H9 (cell line): ENCODE measurements around the gene KCNIP3. TPM values are rescaled to one million over a fixed set of nuclear protein-coding genes. Genes with fewer than 3 reads are reported as not detected.
"Not testable (repeated sequence)": the region's sequence is repeated elsewhere in the genome, so short reads cannot be mapped to it uniquely, and the experiment has no call there.

ENCODE experiments used
- DNase-seq: peaks from one replicate; pipeline ENCODE4 v3.0.0-alpha.2; 2017
- H2AFZ ChIP-seq: one replicate; pipeline ENCODE4 v1.6.1; 2013; ENCODE audit warnings: mild to moderate bottlenecking, low read length, control low read depth, moderate library complexity
- H2AK5ac ChIP-seq: 2 replicates; pipeline ENCODE4 v1.6.1; 2013; ENCODE audit warnings: low read length, control low read depth, mixed read lengths; ENCODE audit not compliant: insufficient read length
- H2BK120ac ChIP-seq: one replicate; pipeline ENCODE4 v1.6.1; 2013; ENCODE audit warnings: low read depth, mild to moderate bottlenecking, low read length, control low read depth, inconsistent platforms; ENCODE audit not compliant: poor library complexity, severe bottlenecking
- H2BK12ac ChIP-seq: 2 replicates; pipeline ENCODE4 v1.6.1; 2013; ENCODE audit warnings: low read length, control low read depth, mixed read lengths, low read depth; ENCODE audit not compliant: insufficient read length
- H2BK15ac ChIP-seq: 2 replicates; pipeline ENCODE4 v1.6.1; 2013; ENCODE audit warnings: low read depth, low read length, control low read depth
- H2BK20ac ChIP-seq: one replicate; pipeline ENCODE4 v1.6.1; 2013; ENCODE audit warnings: low read depth, mild to moderate bottlenecking, low read length, control low read depth, inconsistent platforms; ENCODE audit not compliant: poor library complexity, severe bottlenecking
- H2BK5ac ChIP-seq: 2 replicates; pipeline ENCODE4 v1.6.1; 2013; ENCODE audit warnings: low read length, control low read depth, mixed read lengths; ENCODE audit not compliant: insufficient read length
- H3K14ac ChIP-seq: 2 replicates; pipeline ENCODE4 v1.6.1; 2013; ENCODE audit warnings: low read length, control low read depth; ENCODE audit not compliant: insufficient read depth
- H3K18ac ChIP-seq: 2 replicates; pipeline ENCODE4 v1.6.1; 2013; ENCODE audit warnings: low read depth, mild to moderate bottlenecking, mixed read lengths, low read length, control low read depth; ENCODE audit not compliant: insufficient read length
- H3K23ac ChIP-seq: 2 replicates; pipeline ENCODE4 v1.6.1; 2013; ENCODE audit warnings: low read length, control low read depth, mixed read lengths, low read depth; ENCODE audit not compliant: insufficient read length
- H3K23me2 ChIP-seq: 2 replicates; pipeline ENCODE4 v1.6.1; 2013; ENCODE audit warnings: low read depth, mild to moderate bottlenecking, mixed read lengths, low read length, control low read depth; ENCODE audit not compliant: insufficient read length, poor library complexity, severe bottlenecking
- H3K27ac ChIP-seq: 2 replicates; pipeline ENCODE4 v1.5.1; 2013; ENCODE audit warnings: low read length, control low read depth, mixed read lengths, low read depth; ENCODE audit not compliant: insufficient read length
- H3K27me3 ChIP-seq: 2 replicates; pipeline ENCODE4 v1.6.1; 2013; ENCODE audit warnings: low read length, control low read depth, inconsistent platforms; ENCODE audit not compliant: insufficient read depth
- H3K4ac ChIP-seq: 2 replicates; pipeline ENCODE4 v1.6.1; 2013; ENCODE audit warnings: low read depth, mild to moderate bottlenecking, control low read depth, inconsistent platforms, low read length, moderate library complexity
- H3K4me1 ChIP-seq: 2 replicates; pipeline ENCODE4 v1.6.1; 2013; ENCODE audit warnings: low read length, control low read depth, inconsistent platforms; ENCODE audit not compliant: insufficient read depth
- H3K4me2 ChIP-seq: 2 replicates; pipeline ENCODE4 v1.6.1; 2013; ENCODE audit warnings: low read length, control low read depth, mixed read lengths; ENCODE audit not compliant: insufficient read length, insufficient read depth
- H3K56ac ChIP-seq: 2 replicates; pipeline ENCODE4 v1.6.1; 2013; ENCODE audit warnings: low read depth, mild to moderate bottlenecking, mixed read lengths, low read length, control low read depth; ENCODE audit not compliant: insufficient read length
- H3K79me1 ChIP-seq: 2 replicates; pipeline ENCODE4 v1.6.1; 2013; ENCODE audit warnings: low read depth, mild to moderate bottlenecking, moderate library complexity, low read length, control low read depth, inconsistent platforms; ENCODE audit not compliant: insufficient read depth, poor library complexity, severe bottlenecking
- H3K79me2 ChIP-seq: 2 replicates; pipeline ENCODE4 v1.6.1; 2013; ENCODE audit warnings: low read length, control low read depth, inconsistent platforms; ENCODE audit not compliant: insufficient read depth
- H3K9ac ChIP-seq: 2 replicates; pipeline ENCODE4 v1.6.1; 2013; ENCODE audit warnings: low read length, control low read depth, mixed read lengths; ENCODE audit not compliant: insufficient read length; ENCODE audit errors: extremely low read depth
- H3K9me3 ChIP-seq: one replicate; pipeline ENCODE4 v1.6.1; 2013; ENCODE audit warnings: low read depth, low read length, inconsistent platforms; ENCODE audit not compliant: control insufficient read depth
- H3T11ph ChIP-seq: one replicate; pipeline ENCODE4 v1.6.1; 2013; ENCODE audit warnings: mild to moderate bottlenecking, low read length, control low read depth, inconsistent platforms
- H4K20me1 ChIP-seq: one replicate; pipeline ENCODE4 v1.6.1; 2013; ENCODE audit not compliant: control insufficient read depth, insufficient read length, insufficient read depth
- H4K5ac ChIP-seq: 2 replicates; pipeline ENCODE4 v1.6.1; 2013; ENCODE audit warnings: low read depth, mild to moderate bottlenecking, mixed read lengths, low read length, control low read depth; ENCODE audit not compliant: insufficient read length
- H4K8ac ChIP-seq: replicated peaks from 2 replicates; pipeline ENCODE4 v1.6.1; 2013; ENCODE audit warnings: low read length, control low read depth, mixed read lengths, low read depth; ENCODE audit not compliant: insufficient read length
- H4K91ac ChIP-seq: 2 replicates; pipeline ENCODE4 v1.6.1; 2013; ENCODE audit warnings: low read depth, mild to moderate bottlenecking, moderate library complexity, mixed read lengths, low read length, control low read depth; ENCODE audit not compliant: insufficient read length
- H3K27ac Mint-ChIP-seq, 3 experiments: 2 replicates in 2 of 3; 3 replicates in 1 of 3; pipeline ENCODE4 v1.8.0; 2020 to 2021; ENCODE audit warnings: mixed read lengths in 3 of 3, mild to moderate bottlenecking in 1 of 3, moderate library complexity in 1 of 3
- H3K27me3 Mint-ChIP-seq: 2 replicates; pipeline ENCODE4 v1.8.0; 2021; ENCODE audit warnings: low read depth, mild to moderate bottlenecking, moderate library complexity, mixed read lengths
- H3K36me3 Mint-ChIP-seq, 3 experiments: 2 replicates in 2 of 3; 3 replicates in 1 of 3; pipeline ENCODE4 v1.8.0; 2020 to 2021; ENCODE audit warnings: low read depth in 3 of 3, mixed read lengths in 3 of 3; ENCODE audit not compliant: insufficient read depth in 1 of 3
- H3K4me1 Mint-ChIP-seq, 2 experiments: 2 replicates each; pipeline ENCODE4 v1.8.0; 2020; ENCODE audit warnings: mixed read lengths in 2 of 2
- H3K4me3 Mint-ChIP-seq, 2 experiments: 2 replicates in 1 of 2; 3 replicates in 1 of 2; pipeline ENCODE4 v1.8.0; 2020 to 2021; ENCODE audit warnings: mild to moderate bottlenecking in 2 of 2, mixed read lengths in 2 of 2, moderate library complexity in 1 of 2
- H3K9me3 Mint-ChIP-seq, 2 experiments: 2 replicates in 1 of 2; 3 replicates in 1 of 2; pipeline ENCODE4 v1.8.0; 2020; ENCODE audit warnings: mild to moderate bottlenecking in 2 of 2, mixed read lengths in 2 of 2, moderate library complexity in 1 of 2
- WGBS: extraction: QIAGEN DNeasy Blood & Tissue Kit; methylation state at CpG from one replicate; pipeline ENCODE4 v1.1.7; 2013; ENCODE audit warnings: missing lambda C conversion rate, low lambda C conversion rate, mixed read lengths; ENCODE audit not compliant: insufficient read length; ENCODE audit errors: extremely low coverage; 5-methylcytosine and 5-hydroxymethylcytosine counted together
- total RNA-seq: library from RNA; stranded (reverse); gene quantifications from 2 replicates; pipeline ENCODE4 v1.2.1, GENCODE V29; 2021
- TF ChIP-seq, protein P1 (sequence below): fragments of 200-600 bp; sonication (generic); conservative IDR thresholded peaks from 3 replicates; pipeline ENCODE4 v1.8.0; 2021; ENCODE audit warnings: antibody characterized with exemption, mild to moderate bottlenecking

KCNIP3 gene
- total RNA-seq, 1 experiment from 2014 or later: 1.5 TPM

DNA sequence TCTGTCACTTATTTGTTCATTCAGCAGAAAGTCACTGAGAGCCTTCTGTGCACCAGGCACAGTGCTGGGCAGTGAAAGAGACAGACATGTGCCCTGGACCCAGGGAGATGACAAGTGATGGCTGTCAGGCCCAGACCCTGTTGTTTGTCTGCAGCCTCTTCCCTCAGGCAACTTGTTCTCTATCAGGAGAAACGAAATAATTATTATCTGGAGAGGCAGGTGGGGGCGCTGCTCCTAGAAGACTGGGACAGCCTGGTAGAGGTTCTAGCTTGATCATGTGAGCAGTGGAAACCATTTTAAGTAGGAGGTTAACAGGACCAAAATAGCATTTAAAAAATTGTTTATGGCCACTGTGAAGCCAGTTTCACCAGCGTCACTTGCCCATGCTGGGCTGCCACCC, 107.5 kb downstream of the KCNIP3 start:
- H2BK15ac ChIP-seq, H3K56ac ChIP-seq, H3K4ac ChIP-seq, H2BK120ac ChIP-seq, H4K8ac ChIP-seq, H3K4me2 ChIP-seq, DNase-seq, H4K20me1 ChIP-seq, H3K9me3 ChIP-seq, H3K18ac ChIP-seq, H3K79me2 ChIP-seq, H3K23ac ChIP-seq, H3K14ac ChIP-seq, H3K9me3 Mint-ChIP-seq, H2BK5ac ChIP-seq, H3K9ac ChIP-seq, H3K27ac ChIP-seq, H3K23me2 ChIP-seq, H4K91ac ChIP-seq, H2AK5ac ChIP-seq, H2BK12ac ChIP-seq, H3K27me3 ChIP-seq, H3K27ac Mint-ChIP-seq, H2BK20ac ChIP-seq, H2AFZ ChIP-seq, H3K4me1 ChIP-seq, H3T11ph ChIP-seq, H4K5ac ChIP-seq, H3K79me1 ChIP-seq: not testable (repeated sequence)
- Mint-ChIP-seq H3K36me3 (peaks cover 8 to 11% (median 8%) of the 10 kb centered on the region in 3 experiments; a peak in 6 of 7 replicates), H3K4me3 (peak overlapping the region; percentile 38 to 67; a peak in 3 of 5 replicates), H3K27me3 (peaks cover 15% of the 10 kb centered on the region), H3K4me1 (peaks cover 12 to 16% of the 10 kb centered on the region in 2 experiments)
- TF ChIP-seq, protein P1, sequence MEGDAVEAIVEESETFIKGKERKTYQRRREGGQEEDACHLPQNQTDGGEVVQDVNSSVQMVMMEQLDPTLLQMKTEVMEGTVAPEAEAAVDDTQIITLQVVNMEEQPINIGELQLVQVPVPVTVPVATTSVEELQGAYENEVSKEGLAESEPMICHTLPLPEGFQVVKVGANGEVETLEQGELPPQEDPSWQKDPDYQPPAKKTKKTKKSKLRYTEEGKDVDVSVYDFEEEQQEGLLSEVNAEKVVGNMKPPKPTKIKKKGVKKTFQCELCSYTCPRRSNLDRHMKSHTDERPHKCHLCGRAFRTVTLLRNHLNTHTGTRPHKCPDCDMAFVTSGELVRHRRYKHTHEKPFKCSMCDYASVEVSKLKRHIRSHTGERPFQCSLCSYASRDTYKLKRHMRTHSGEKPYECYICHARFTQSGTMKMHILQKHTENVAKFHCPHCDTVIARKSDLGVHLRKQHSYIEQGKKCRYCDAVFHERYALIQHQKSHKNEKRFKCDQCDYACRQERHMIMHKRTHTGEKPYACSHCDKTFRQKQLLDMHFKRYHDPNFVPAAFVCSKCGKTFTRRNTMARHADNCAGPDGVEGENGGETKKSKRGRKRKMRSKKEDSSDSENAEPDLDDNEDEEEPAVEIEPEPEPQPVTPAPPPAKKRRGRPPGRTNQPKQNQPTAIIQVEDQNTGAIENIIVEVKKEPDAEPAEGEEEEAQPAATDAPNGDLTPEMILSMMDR: peak; percentile 45; the same call in 2 of the 3 replicates
- WGBS: no CpG with 5 or more reads among the region's 3 CpGs

DNA sequence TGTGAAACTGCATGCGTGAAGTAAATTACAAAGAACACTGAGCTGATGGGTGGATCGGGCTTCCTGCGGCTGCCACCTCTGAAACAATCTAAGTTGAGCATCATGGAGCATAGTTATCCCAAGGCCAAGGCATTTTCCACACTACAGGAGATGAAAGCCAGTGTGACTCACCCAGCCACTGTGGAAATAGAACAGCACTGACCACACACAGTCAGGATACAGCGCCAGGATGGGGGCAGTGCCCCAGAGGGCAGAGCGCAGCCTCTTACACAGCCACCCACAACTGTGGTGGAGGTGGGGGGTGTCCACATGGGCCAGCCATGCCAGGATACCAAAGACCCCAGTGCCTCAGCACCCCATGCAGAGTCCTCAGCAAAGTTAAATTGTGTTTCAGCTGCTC, 114.1 kb downstream of the KCNIP3 start:
- not testable (repeated sequence) for H3K4ac ChIP-seq, DNase-seq, H2AK5ac ChIP-seq, H3K9me3 ChIP-seq, H3K18ac ChIP-seq, H3K27ac ChIP-seq, H3K79me1 ChIP-seq, H3K4me3 Mint-ChIP-seq, H3K9me3 Mint-ChIP-seq, H4K8ac ChIP-seq, H4K91ac ChIP-seq, H3K14ac ChIP-seq, H3K23ac ChIP-seq, H3K27me3 ChIP-seq, H2BK120ac ChIP-seq, H4K5ac ChIP-seq, H3K79me2 ChIP-seq, H3K23me2 ChIP-seq, H3K27me3 Mint-ChIP-seq, H2BK5ac ChIP-seq, H3K4me1 Mint-ChIP-seq, H3K9ac ChIP-seq, H2BK15ac ChIP-seq, H4K20me1 ChIP-seq, H2BK20ac ChIP-seq, H3K4me2 ChIP-seq, H3K4me1 ChIP-seq, H2AFZ ChIP-seq, H3K27ac Mint-ChIP-seq, H3T11ph ChIP-seq, H3K56ac ChIP-seq, H2BK12ac ChIP-seq
- no CpG with 5 or more reads among the region's 5 CpGs for WGBS
- H3K36me3 Mint-ChIP-seq: peaks cover 9 to 14% (median 14%) of the 10 kb centered on the region in 3 experiments; a peak in 5 of 7 replicates
